GM12891 (cell line): ENCODE results near the gene SLC5A11.

ENCODE experiments used
- DNase-seq: peaks from one replicate; pipeline ENCODE4 v3.0.0; 2011; ENCODE audit warnings: low spot score; ENCODE audit not compliant: insufficient read length
- FAIRE-seq: peaks from 2 replicates; lab custom pipeline; 2011; peaks lifted over from hg19 to GRCh38; lab: Jason Lieb, UNC
- PAX5 ChIP-seq: IDR thresholded peaks from 2 replicates; pipeline ENCODE4 v1.6.1; 2011; ENCODE audit warnings: low read length, moderate library complexity, mild to moderate bottlenecking; ENCODE audit not compliant: insufficient read depth, severe bottlenecking
- POLR2A ChIP-seq: IDR thresholded peaks from 2 replicates; pipeline ENCODE4 v1.6.1; 2011; ENCODE audit warnings: low read depth, low read length, control low read depth
- POLR2AphosphoS5 ChIP-seq: IDR thresholded peaks from 2 replicates; pipeline ENCODE4 v1.6.1; 2011; ENCODE audit warnings: low read depth, low read length, control low read depth
- POU2F2 ChIP-seq: IDR thresholded peaks from 2 replicates; pipeline ENCODE4 v1.6.1; 2011; ENCODE audit warnings: low read depth, mild to moderate bottlenecking, control low read depth, low read length, moderate library complexity
- SPI1 ChIP-seq: IDR thresholded peaks from 2 replicates; pipeline ENCODE4 v1.6.1; 2011; ENCODE audit warnings: low read depth, low read length, control low read depth
- TAF1 ChIP-seq: IDR thresholded peaks from 2 replicates; pipeline ENCODE4 v1.6.1; 2011; ENCODE audit warnings: low read depth, low read length, control low read depth

SLC5A11 gene

GRCh38 chr16:24954137-24954536 is 108.4 kb downstream of the SLC5A11 start:
- FAIRE-seq, result no peak
- no peak for DNase-seq
- TF ChIP-seq PAX5 (no peak), TAF1 (no peak)

DNA sequence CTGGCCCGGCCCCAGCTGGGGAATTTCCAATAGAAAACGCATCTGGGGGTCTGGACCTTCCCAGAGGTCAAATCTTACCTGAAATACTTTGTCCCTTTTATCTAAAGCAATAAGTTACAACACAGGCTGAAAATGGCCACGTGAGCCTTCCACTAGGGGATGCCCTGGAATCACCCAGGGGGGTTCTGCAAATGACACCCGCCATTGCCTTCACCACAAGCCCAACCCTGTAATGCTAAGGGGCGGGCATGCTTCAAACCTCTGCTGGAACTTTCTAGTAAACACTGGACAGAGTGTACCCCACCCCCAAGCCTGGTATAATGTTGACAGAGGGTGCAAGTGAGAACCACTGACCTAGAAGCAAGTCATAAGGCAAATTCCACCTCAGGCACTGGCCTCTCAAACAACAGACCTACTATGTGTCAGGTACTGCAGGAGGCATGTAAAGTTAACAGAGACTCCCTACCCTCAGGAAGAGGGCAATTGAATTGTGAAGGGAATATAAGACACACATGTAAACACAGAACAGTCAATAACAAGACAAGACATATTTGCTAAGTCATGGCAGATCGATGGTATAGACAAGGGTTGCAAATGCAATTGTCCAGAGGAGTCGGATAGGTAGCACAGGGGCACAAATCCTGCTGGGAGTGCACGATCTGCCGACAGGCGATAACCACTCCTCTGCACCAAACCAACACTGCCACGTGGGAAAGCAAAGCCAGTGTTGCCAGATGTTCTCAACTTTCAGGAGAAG is 110.4 kb downstream of the SLC5A11 start:
- FAIRE-seq (no peak), DNase-seq (no peak)

DNA sequence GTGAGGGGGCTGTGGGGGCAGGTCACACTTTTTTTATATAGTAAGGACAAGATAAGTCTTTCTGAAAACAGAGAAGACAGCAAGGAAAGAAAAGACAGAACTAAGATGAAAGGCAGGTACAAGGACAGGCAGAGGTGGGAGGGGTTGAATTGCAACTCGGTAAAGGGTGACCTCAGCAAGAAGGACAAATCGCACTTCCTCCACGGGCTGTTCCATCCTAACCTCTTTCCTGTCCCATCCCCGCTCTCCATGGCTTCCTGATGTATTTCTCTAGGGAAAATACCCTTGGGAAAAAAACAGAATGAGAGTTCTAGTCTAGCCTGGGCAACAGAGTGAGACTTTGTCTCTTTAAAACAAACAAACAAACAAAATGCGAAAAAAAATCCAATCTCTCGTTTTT is 112.1 kb downstream of the SLC5A11 start:
- FAIRE-seq, result no peak
- DNase-seq, result no peak
- no peak for TF ChIP-seq PAX5
- TF ChIP-seq SPI1, result no peak
- no peak for TF ChIP-seq POLR2A
- TF ChIP-seq POLR2AphosphoS5, result no peak
- no peak for TF ChIP-seq TAF1
- TF ChIP-seq POU2F2, result no peak

More for the DNA sequence above, 110.4 kb downstream of the SLC5A11 start:
- TF ChIP-seq SPI1 (no peak), TAF1 (no peak), POU2F2 (no peak), POLR2A (no peak), POLR2AphosphoS5 (no peak), PAX5 (no peak)
